ENCODE data around the gene GRM7.

The GRM7 gene

DNA sequence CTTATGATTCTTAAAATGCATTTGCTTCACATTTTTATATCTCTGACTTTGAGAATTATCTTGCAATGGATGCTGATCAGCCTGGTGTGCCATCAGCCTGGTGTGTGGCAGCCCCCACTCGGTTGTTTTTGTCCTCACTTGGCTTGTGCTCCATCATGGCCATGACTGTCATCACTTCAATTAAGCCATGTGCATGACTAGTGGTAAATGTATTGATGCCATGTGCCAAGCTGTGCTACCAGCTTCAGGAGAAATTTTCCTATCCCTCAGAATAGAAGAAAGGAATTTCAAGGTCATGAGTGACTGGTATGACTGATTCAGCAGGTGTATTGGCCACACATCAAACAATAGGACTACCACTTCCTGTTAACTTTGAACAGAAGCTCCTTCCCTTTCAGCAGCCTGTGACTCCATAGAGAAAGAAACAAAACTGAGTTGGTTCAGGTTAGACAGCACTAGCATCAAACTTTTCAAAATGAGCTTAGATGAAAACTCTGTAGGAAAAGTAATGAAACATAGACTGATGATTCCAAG lies 251.7 kb downstream of the GRM7 start:
- Histone ChIP-seq H3K9me3 (ENCODE audit: control insufficient read depth, insufficient read depth, low read length) (no peaks in the 10 kb centered on the region), H3K4me1 (ENCODE audit: control insufficient read depth, low read length) (no peaks in the 10 kb centered on the region), H3K36me3 (ENCODE audit: control insufficient read depth, low read length) (no peaks in the 10 kb centered on the region), H3K9me2 (replicated peaks; ENCODE audit: control insufficient read depth, low read length) (no peaks in the 10 kb centered on the region), H3K4me2 (ENCODE audit: low read length) (no peak overlapping the region), H3K27me3 (ENCODE audit: control insufficient read depth, low read length) (no peaks in the 10 kb centered on the region), H3K27ac (ENCODE audit: low read depth, low read length) (no peak overlapping the region), H3K4me3 (ENCODE audit: low read length) (no peak overlapping the region), H3K79me2 (ENCODE audit: control insufficient read depth, low read length) (no peaks in the 10 kb centered on the region), H4K20me1 (ENCODE audit: control insufficient read depth, insufficient read depth, low read depth, low read length) (no peaks in the 10 kb centered on the region), H3F3A (ENCODE audit: control insufficient read depth, insufficient read depth) (no peaks in the 10 kb centered on the region)
- TF ChIP-seq CTCF (IDR thresholded peaks at IDR 0.05; ENCODE audit: low read depth, low read length, poor library complexity, severe bottlenecking) (no peak), EZH2phosphoT487 (IDR thresholded peaks at IDR 0.05; ENCODE audit: borderline replicate concordance, low read length) (no peak)

DNA sequence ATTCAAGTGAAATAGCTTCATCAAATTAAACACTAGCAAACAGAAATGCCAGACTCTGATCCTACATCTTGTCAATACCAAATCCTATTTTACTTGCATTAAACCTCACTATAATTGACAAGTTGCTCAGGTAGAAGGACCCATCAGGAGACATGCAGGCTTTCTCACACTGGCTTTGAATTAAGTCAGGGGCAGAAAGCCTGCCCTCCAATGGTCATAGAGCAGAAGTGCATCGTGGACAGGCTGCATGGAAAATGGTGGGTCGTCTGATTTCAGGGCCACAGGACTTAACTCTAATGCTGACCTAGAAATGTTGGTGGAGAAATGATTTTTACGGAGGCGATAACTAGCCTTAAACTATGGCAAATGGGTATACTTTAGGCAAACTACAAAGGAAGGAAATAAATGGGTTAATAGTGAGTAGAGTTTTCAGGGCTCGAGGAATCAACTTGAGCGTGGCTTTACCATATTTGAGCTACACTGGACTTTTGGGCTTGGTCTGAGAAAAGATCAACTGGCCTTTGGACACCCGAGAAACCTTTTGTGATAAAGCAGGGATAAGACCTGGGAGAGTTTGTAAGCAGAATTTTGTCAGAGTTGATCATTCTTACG lies 283.9 kb downstream of the GRM7 start:
- TF ChIP-seq CTCF (IDR thresholded peaks at IDR 0.05; ENCODE audit: low read depth, low read length, poor library complexity, severe bottlenecking), result peak; percentile 68
- no peak for TF ChIP-seq EZH2phosphoT487 (IDR thresholded peaks at IDR 0.05; ENCODE audit: borderline replicate concordance, low read length)

DNA sequence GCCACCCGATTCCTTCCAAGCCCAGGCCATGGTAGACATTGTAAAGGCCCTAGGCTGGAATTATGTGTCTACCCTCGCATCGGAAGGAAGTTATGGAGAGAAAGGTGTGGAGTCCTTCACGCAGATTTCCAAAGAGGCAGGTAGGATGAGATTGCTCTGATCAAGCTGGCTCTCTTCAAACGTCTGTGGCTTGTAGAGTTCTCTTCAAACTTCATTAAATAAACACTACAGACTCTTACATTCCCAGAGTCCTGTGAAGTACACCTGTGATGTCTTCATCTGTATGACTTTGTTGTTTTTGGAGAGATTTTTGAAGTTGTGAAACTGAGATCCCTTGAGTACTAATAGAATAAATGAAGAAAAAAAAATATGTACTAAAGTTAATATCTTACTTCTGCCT lies 285.6 kb downstream of the GRM7 start:
- Histone ChIP-seq H3K4me3 (ENCODE audit: low read length) (no peak overlapping the region), H3K27ac (ENCODE audit: low read depth, low read length) (no peak overlapping the region), H3K9me3 (ENCODE audit: control insufficient read depth, insufficient read depth, low read length) (no peaks in the 10 kb centered on the region), H4K20me1 (ENCODE audit: control insufficient read depth, insufficient read depth, low read depth, low read length) (no peaks in the 10 kb centered on the region), H3K4me1 (ENCODE audit: control insufficient read depth, low read length) (no peaks in the 10 kb centered on the region), H3K9me2 (replicated peaks; ENCODE audit: control insufficient read depth, low read length) (no peaks in the 10 kb centered on the region), H3K27me3 (ENCODE audit: control insufficient read depth, low read length) (no peaks in the 10 kb centered on the region), H3K79me2 (ENCODE audit: control insufficient read depth, low read length) (no peaks in the 10 kb centered on the region), H3K4me2 (ENCODE audit: low read length) (no peak overlapping the region), H3K36me3 (ENCODE audit: control insufficient read depth, low read length) (no peaks in the 10 kb centered on the region), H3F3A (ENCODE audit: control insufficient read depth, insufficient read depth) (no peaks in the 10 kb centered on the region)
- TF ChIP-seq CTCF (IDR thresholded peaks at IDR 0.05; ENCODE audit: low read depth, low read length, poor library complexity, severe bottlenecking) (no peak), EZH2phosphoT487 (IDR thresholded peaks at IDR 0.05; ENCODE audit: borderline replicate concordance, low read length) (no peak)

More for the DNA sequence above, 283.9 kb downstream of the GRM7 start:
- Histone ChIP-seq H3K4me3 (ENCODE audit: low read length) (no peak overlapping the region), H3K27ac (ENCODE audit: low read depth, low read length) (no peak overlapping the region), H3K36me3 (ENCODE audit: control insufficient read depth, low read length) (no peaks in the 10 kb centered on the region), H3K9me3 (ENCODE audit: control insufficient read depth, insufficient read depth, low read length) (no peaks in the 10 kb centered on the region), H3F3A (ENCODE audit: control insufficient read depth, insufficient read depth) (no peaks in the 10 kb centered on the region), H3K9me2 (replicated peaks; ENCODE audit: control insufficient read depth, low read length) (no peaks in the 10 kb centered on the region), H4K20me1 (ENCODE audit: control insufficient read depth, insufficient read depth, low read depth, low read length) (no peaks in the 10 kb centered on the region), H3K4me1 (ENCODE audit: control insufficient read depth, low read length) (no peaks in the 10 kb centered on the region), H3K27me3 (ENCODE audit: control insufficient read depth, low read length) (no peaks in the 10 kb centered on the region), H3K79me2 (ENCODE audit: control insufficient read depth, low read length) (no peaks in the 10 kb centered on the region), H3K4me2 (ENCODE audit: low read length) (no peak overlapping the region)

All from DOHH2 (cell line).